ENCODE results near the gene OR5B17.
"Not testable (repeated sequence)": the region's sequence is repeated elsewhere in the genome, so short reads cannot be mapped to it uniquely, and the experiment has no call there.

Gene OR5B17

DNA sequence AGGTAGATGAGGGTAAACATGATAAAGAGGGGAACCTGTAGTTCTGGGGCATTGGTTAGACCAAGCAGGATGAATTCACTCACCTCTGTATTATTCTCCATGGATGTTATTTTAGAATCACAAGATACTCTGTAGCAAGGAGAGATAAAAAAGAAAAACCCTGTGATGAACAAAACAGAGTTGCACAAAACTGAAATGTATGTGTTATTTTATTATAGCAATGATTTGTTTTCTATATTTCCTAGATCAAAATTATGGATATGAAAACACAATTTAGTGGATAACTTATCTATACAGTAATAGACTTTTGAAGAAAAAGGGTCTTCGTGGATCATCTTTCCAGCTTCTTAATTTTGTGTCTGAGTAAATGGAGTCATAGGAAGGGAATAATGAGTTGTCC, at the start of gene OR5B17:
Gene OR5B17, minus strand, starts transcription at position 101 of the 400 bp plus-strand sequence. Its CDS starts 0 bp downstream, at position 101.
- Mint-ChIP-seq H3K36me3 (no peaks in the 10 kb centered on the region), H3K4me3 (no peak within 1 kb of the TSS), H3K9me3 (no peaks in the 10 kb centered on the region), H3K4me1 (no peaks in the 10 kb centered on the region), H3K27ac (no peak within 1 kb of the TSS)
- ATAC-seq (no peak), DNase-seq (ENCODE audit: low spot score in 2 of 2) (no peak)

DNA sequence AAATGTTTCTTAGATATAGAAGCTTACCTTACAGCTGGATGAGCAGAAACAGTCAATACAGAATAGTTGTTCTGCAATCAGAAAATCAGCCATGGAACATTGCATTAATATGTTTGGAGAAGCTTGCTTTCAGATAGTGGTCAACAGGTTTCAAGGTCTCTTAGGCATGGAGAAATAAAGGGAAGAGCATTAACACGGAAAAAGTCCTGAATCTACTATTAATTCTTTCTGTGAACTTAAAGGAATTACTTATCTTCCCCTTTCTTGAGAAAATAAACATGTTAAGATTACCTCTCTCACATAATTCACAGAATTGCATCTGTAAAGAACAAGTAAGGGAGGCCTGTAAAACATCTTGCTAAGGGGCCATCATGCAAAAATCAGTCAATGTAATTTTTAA, 47.9 kb upstream of the OR5B17 start, which contains the start of gene OR5B3:
Gene OR5B3, minus strand, starts transcription at position 101 of the 400 bp plus-strand sequence. CDS start 3,465 bp downstream, outside the sequence.
- ATAC-seq (no peak), DNase-seq (ENCODE audit: low spot score in 2 of 2) (no peak)
- H3K36me3 Mint-ChIP-seq = no peaks in the 10 kb centered on the region
- peaks cover 13% of the 10 kb centered on the region for H3K9me3 Mint-ChIP-seq
- H3K27ac Mint-ChIP-seq = no peak within 1 kb of the TSS
- no peaks in the 10 kb centered on the region for H3K4me1 Mint-ChIP-seq
- no peak within 1 kb of the TSS for H3K4me3 Mint-ChIP-seq

DNA sequence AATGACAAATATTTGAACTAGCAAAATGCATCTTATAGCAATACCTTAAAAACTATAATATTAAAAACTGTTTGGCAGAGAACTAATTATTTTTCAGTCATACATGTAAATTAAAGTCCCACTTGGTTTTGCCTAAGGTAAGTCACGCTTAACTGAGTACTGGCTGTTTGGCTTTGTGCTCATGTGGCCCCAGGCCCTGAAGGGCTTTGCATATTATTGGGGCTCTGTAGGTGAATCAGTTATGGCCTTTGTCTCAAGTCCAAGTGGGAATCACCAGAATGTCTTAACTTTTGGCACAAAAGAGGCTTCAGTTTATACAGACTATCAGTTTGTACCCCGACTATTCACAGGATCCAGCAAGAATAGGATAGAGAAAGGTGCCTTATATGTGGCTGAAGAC, 40.8 kb upstream of the OR5B17 start:
- H3K4me3 Mint-ChIP-seq; H3K4me1 Mint-ChIP-seq; H3K27ac Mint-ChIP-seq; H3K36me3 Mint-ChIP-seq; ATAC-seq; DNase-seq (ENCODE audit: low spot score in 2 of 2); H3K9me3 Mint-ChIP-seq: not testable (repeated sequence)

DNA sequence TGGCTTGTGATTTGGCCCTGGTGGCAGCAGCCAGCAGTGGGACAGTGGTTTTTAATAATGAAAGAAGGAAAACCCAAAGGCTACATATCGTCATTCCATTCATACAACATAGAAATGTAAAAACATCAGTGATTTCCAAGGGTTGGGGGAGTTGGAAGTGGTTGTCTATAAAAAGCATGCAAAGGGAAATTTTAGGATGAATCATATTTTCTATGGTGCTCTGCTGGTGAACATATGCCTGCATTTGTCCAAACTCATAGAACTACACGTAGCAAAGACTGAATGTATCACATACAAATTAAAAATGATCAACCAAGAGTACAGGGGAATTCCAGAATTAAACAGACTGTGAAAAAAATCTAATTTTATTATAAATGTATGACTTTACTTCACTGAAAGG, 36.7 kb upstream of the OR5B17 start:
- no peak overlapping the region for H3K27ac Mint-ChIP-seq
- DNase-seq (ENCODE audit: low spot score in 2 of 2) (no peak), ATAC-seq (no peak)
- no peaks in the 10 kb centered on the region for H3K9me3 Mint-ChIP-seq
- no peaks in the 10 kb centered on the region for H3K36me3 Mint-ChIP-seq
- H3K4me1 Mint-ChIP-seq = no peaks in the 10 kb centered on the region
- H3K4me3 Mint-ChIP-seq = no peak overlapping the region

DNA sequence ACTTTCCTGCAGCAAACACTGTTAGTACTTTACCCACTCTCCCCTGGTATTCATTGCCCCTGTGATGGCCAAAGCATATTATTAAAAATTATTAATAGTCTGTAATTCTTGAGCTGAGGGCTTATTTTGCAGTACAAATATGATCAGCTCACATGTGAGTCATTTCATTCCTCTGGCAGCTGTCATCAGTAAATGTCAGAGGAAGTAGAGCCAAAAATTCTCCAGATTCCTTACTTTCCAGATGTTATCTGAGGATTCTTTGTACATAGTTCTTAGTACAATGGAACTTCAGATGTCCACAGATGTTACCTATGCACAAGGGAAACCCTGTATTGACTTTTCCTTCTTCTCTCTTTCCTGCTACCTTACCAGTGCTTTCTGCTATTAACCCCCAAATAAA, 35.3 kb upstream of the OR5B17 start:
- no peaks in the 10 kb centered on the region for H3K36me3 Mint-ChIP-seq
- H3K4me3 Mint-ChIP-seq = no peak overlapping the region
- H3K27ac Mint-ChIP-seq = no peak overlapping the region
- ATAC-seq = no peak
- H3K9me3 Mint-ChIP-seq = no peaks in the 10 kb centered on the region
- H3K4me1 Mint-ChIP-seq = no peaks in the 10 kb centered on the region
- no peak for DNase-seq (ENCODE audit: low spot score in 2 of 2)

DNA sequence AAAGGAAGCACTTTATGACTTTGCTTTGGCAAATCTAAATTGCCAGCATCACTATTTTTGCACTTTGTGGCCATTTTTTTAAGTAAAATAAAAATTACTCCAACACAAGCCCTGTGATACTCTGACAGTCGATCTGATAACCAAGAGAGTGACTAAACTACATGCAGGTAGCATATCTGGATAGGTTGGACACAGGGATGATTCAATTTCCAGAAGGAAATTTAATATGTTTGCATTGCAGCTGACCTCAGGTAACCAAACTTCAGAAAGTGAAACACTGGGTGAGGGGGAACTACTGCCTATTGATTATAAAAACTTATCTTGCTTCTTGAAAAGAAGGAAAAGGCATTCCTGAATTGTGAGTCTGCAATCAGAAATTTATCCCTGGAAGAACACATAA, 33.9 kb upstream of the OR5B17 start:
- Mint-ChIP-seq H3K4me3 (no peak overlapping the region), H3K4me1 (no peaks in the 10 kb centered on the region)
- ATAC-seq = no peak

DNA sequence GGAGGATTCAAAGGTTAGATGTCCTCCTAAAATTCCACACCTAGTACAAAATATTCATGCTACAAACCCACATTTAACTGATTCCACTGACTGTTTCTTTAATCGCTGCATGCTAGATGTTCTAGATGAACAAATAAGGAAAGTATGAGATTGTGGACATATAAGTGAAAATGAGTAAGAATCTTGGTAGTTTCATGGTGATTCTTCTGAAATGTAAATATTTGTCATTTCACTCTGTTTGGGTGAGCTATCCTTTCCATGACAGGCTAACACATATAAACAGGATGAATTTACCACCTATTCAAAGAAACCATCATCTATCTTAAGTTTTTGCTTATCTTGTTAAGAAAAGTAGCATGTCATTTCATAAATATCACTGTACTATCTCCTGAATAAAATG, 33.0 kb upstream of the OR5B17 start:
- Mint-ChIP-seq H3K27ac (no peak overlapping the region), H3K36me3 (no peaks in the 10 kb centered on the region), H3K4me1 (no peaks in the 10 kb centered on the region), H3K9me3 (no peaks in the 10 kb centered on the region), H3K4me3 (no peak overlapping the region)
- ATAC-seq = peak; percentile 76
- DNase-seq (ENCODE audit: low spot score in 2 of 2) = no peak

More for the DNA sequence above, 33.9 kb upstream of the OR5B17 start:
- Mint-ChIP-seq H3K9me3 (no peaks in the 10 kb centered on the region), H3K36me3 (no peaks in the 10 kb centered on the region), H3K27ac (no peak overlapping the region)
- DNase-seq (ENCODE audit: low spot score in 2 of 2) = no peak

DNA sequence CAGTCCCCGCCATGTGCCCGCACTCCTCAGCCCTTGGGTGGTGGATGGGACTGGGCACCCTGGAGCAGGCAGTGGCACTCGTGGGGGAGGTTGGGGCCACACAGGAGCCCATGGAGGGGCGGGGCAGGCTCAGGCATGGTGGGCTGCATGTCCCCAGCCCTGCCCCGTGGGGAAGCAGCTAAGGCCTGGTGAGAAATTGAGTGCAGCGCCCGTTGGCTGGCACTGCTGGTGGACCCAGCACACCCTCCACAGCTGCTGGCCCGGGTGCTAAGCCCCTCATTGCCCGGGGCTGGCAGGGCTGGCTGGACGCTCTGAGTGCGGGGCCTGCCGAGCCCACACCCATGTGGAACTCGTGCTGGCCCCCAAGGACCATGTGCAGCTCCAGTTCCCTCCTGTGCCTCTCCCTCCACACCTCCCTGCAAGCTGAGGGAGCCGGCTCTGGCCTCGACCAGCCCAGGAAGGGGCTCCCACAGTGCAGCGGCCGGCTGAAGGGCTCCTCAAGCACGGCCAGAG, 31.7 kb upstream of the OR5B17 start:
- ATAC-seq (no peak), DNase-seq (ENCODE audit: low spot score in 2 of 2) (no peak)
- Mint-ChIP-seq H3K4me3 (no peak overlapping the region), H3K36me3 (no peaks in the 10 kb centered on the region), H3K27ac (no peak overlapping the region), H3K4me1 (no peaks in the 10 kb centered on the region), H3K9me3 (no peaks in the 10 kb centered on the region)

DNA sequence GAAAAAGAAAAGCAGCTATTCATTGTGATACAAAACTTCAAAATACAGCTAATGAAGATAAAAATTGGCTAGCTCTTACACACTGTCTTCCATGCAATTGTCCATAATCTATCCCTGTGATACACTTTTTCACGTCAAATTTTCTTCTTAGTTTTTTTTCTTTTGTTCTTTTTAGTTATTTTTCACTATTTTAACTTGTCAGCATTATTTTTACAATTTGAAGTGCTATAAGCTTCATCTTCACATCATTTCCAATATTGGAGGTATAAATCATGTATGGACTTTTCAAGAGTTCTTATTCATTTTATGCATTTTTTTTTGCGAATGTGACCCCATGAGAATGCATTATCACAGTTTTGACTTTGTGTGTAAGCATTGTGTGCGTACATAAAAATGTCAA, 4.1 kb downstream of the OR5B17 start:
- Mint-ChIP-seq H3K27ac (no peak overlapping the region), H3K4me1 (no peaks in the 10 kb centered on the region)
- ATAC-seq = no peak

DNA sequence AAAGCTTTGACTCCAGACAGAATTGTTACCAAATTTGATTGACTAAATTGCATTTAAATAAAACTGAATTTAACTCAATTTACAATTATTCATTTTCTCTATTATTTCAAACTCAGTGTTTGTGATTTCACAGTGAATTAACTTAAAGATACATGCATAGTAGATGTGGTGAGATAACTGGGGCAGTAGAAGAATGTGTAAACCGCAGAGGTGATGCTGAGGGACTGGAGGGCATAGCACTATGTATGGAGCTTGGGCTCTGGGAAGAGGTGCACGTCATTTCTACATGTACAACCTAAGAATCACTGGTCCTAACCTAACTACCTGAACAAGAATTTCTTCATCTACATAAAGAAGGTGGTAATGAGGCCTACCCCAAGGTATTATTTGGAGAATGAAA, 13.7 kb downstream of the OR5B17 start:
- Mint-ChIP-seq H3K4me3 (no peak overlapping the region), H3K36me3 (no peaks in the 10 kb centered on the region), H3K9me3 (no peaks in the 10 kb centered on the region), H3K27ac (no peak overlapping the region), H3K4me1 (no peaks in the 10 kb centered on the region)
- no peak for DNase-seq (ENCODE audit: low spot score in 2 of 2)
- ATAC-seq = no peak

More for the DNA sequence above, 4.1 kb downstream of the OR5B17 start:
- H3K9me3 Mint-ChIP-seq = no peaks in the 10 kb centered on the region
- DNase-seq (ENCODE audit: low spot score in 2 of 2) = no peak
- H3K4me3 Mint-ChIP-seq = no peak overlapping the region
- H3K36me3 Mint-ChIP-seq = no peaks in the 10 kb centered on the region

DNA sequence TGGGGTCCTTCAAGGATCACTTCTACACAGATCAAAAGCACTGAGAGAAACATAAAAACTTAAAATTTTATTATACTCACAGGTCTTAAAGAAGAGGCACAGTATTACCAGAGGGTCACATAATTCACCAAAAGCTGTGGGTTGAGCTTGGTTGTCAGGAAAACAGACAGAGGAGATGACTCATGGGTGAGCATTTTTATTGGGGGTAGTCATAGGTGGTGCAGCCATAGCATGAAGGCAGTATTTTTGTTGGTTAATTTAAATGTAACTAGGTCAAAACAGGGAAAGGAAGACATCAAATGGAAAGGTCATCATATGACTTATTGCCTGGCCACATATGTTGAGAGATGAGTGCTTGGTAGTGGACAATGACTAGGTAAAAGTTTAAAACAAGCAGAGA, 24.2 kb downstream of the OR5B17 start:
- Mint-ChIP-seq H3K27ac (no peak overlapping the region), H3K36me3 (no peaks in the 10 kb centered on the region)
- ATAC-seq = no peak

DNA sequence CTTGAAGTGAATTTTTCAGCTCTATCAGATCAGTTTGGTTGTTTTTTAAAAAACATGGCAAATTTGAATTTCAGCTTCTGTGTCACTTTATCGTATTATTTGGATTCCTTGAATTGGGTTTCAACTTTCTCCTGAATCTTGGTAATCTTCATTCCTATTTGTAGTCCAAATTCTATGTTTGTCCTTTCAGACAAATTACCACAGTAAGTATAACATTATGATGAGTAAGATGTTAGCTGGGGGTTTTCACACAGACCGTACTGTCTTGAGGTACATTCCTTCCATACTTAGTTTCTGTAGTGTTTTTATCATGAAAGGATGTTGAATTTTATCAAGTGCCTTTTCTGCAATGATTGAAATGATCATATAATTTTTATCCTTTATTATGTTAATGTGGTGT, 28.0 kb downstream of the OR5B17 start:
- no peaks in the 10 kb centered on the region for H3K4me1 Mint-ChIP-seq
- H3K36me3 Mint-ChIP-seq = no peaks in the 10 kb centered on the region
- DNase-seq (ENCODE audit: low spot score in 2 of 2) (no peak), ATAC-seq (no peak)
- no peak overlapping the region for H3K27ac Mint-ChIP-seq
- peaks cover 20% of the 10 kb centered on the region for H3K9me3 Mint-ChIP-seq
- no peak overlapping the region for H3K4me3 Mint-ChIP-seq

More for the DNA sequence above, 24.2 kb downstream of the OR5B17 start:
- H3K4me1 Mint-ChIP-seq = no peaks in the 10 kb centered on the region
- no peak overlapping the region for H3K4me3 Mint-ChIP-seq
- peaks cover 12% of the 10 kb centered on the region for H3K9me3 Mint-ChIP-seq
- no peak for DNase-seq (ENCODE audit: low spot score in 2 of 2)

DNA sequence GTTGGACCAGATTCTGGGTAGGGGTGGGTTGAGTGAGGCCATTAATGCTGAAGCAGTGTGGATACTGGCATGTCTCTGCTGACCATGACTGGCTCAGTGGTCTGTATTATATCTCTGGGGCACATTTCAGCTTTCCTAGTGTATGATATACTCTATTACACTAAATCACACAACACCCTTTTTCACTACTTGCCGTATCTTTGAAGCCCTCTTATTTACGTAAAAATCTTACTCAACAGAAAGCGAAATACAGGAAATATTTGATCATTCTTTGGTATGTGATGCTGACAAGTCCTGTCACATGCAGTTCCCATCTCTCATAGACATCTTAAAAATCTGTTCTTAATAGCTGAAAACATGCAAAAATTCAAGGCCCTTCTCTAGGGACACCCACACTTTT, 40.3 kb downstream of the OR5B17 start:
- Mint-ChIP-seq H3K4me3 (no peak overlapping the region), H3K4me1 (no peaks in the 10 kb centered on the region), H3K9me3 (no peaks in the 10 kb centered on the region), H3K36me3 (no peaks in the 10 kb centered on the region), H3K27ac (no peak overlapping the region)
- ATAC-seq = no peak
- DNase-seq (ENCODE audit: low spot score in 2 of 2) = no peak

DNA sequence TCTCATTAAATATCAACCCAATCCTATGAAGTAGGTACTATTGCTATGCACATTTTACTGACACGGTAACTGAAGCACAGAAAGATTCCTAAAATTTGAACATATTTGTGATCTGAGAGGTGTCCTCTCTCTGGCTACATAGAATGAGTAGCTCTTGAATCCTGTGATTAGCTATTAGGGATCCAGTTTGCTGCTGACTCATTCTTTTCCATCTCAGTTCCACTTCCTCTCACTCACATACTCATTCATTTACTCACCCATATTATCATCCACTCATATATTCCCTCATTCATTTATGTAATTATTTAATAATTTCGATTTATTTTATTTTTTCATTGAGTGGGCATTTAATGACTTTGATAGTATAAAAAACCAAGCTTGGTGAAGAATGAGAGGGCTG, 42.7 kb downstream of the OR5B17 start:
- no peaks in the 10 kb centered on the region for H3K36me3 Mint-ChIP-seq
- DNase-seq (ENCODE audit: low spot score in 2 of 2) (no peak), ATAC-seq (no peak)
- no peak overlapping the region for H3K4me3 Mint-ChIP-seq
- no peaks in the 10 kb centered on the region for H3K4me1 Mint-ChIP-seq
- H3K27ac Mint-ChIP-seq = no peak overlapping the region
- H3K9me3 Mint-ChIP-seq = no peaks in the 10 kb centered on the region

Measured in stimulated activated effector memory CD8-positive, alpha-beta T cell treated with anti-CD3 and anti-CD28 coated beads, Interleukin-12 subunit alpha, Interleukin-12 subunit beta, amount 100 ng/mL, for 72 hours (primary cell).